ENCODE results near the gene GPR27. TPM values are rescaled to one million over a fixed set of nuclear protein-coding genes. Genes with fewer than 3 reads are reported as not detected.

GPR27 gene, protein sequence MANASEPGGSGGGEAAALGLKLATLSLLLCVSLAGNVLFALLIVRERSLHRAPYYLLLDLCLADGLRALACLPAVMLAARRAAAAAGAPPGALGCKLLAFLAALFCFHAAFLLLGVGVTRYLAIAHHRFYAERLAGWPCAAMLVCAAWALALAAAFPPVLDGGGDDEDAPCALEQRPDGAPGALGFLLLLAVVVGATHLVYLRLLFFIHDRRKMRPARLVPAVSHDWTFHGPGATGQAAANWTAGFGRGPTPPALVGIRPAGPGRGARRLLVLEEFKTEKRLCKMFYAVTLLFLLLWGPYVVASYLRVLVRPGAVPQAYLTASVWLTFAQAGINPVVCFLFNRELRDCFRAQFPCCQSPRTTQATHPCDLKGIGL
- 1 to 10 TPM; 1.2 to 1.6 TPM for total RNA-seq

DNA sequence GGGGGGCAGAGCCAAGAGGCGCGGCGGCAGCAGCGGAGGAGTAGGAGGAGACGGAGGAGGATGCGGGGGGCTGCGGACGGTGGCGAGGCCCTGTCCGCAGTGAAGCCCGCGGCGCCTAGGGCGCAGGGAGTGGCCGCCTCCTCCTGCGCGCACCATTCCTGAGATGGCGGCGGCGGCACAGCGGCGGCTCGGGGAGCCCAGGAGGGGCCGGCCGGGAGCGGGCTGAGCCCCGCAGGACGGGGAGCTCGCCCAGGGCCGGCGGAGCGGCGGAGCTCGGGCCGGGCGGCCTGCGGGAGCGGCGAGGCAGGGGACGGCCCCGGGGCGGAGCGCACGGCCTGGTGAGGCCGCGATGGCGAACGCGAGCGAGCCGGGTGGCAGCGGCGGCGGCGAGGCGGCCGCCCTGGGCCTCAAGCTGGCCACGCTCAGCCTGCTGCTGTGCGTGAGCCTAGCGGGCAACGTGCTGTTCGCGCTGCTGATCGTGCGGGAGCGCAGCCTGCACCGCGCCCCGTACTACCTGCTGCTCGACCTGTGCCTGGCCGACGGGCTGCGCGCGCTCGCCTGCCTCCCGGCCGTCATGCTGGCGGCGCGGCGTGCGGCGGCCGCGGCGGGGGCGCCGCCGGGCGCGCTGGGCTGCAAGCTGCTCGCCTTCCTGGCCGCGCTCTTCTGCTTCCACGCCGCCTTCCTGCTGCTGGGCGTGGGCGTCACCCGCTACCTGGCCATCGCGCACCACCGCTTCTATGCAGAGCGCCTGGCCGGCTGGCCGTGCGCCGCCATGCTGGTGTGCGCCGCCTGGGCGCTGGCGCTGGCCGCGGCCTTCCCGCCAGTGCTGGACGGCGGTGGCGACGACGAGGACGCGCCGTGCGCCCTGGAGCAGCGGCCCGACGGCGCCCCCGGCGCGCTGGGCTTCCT is at the start of gene GPR27:
TSS of gene GPR27 (plus strand) at position 155 of the 909 bp plus-strand sequence. CDS start at position 350, 195 bp downstream.
- Mint-ChIP-seq H3K4me3 (peak within 1 kb of the TSS; percentile 53), H3K9me3 (ENCODE audit: low read depth) (no peaks in the 10 kb centered on the region), H3K27ac (no peak within 1 kb of the TSS), H3K36me3 (ENCODE audit: low read depth) (no peaks in the 10 kb centered on the region), H3K27me3 (peaks cover 31% of the 10 kb centered on the region), H3K4me1 (peaks cover 5% of the 10 kb centered on the region)
- ChIA-PET POLR2A (no interaction called here), CTCF (interaction anchor here (0.6 to 1.4 kb wide), 3 partner anchors 18 to 43 kb away, joined by 3 to 5 read pairs (median 3); no protein-coding TSS in a partner anchor)
- DNase-seq, result peak; percentile 45
- peak; percentile 72 for ATAC-seq
- intact Hi-C loops (cut with DNase I, micrococcal nuclease), result no loop called here

DNA sequence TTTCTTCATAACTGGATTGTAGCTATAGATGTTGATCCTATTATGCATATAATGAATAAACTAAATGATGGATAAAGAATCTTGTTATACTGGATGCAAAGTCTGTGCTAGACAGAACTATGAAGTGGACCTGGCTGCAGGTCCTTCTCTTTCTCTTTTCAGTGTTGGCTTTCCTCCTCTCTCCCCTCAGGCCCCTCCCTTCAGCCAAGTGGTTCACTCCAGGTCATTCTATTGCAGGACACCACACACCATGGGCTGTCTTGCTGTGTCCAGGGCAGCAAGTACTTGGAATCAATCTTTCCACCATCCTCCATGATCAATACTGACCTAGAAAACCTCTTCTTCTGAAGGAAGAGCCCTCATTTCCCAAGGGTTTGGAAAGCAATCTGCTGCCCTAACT is 48.7 kb upstream of the GPR27 start:
- Mint-ChIP-seq H3K4me1 (peaks cover 82% of the 10 kb centered on the region), H3K4me3 (no peak overlapping the region), H3K36me3 (ENCODE audit: low read depth) (peaks cover 19% of the 10 kb centered on the region), H3K9me3 (ENCODE audit: low read depth) (no peaks in the 10 kb centered on the region), H3K27me3 (no peaks in the 10 kb centered on the region), H3K27ac (peak overlapping the region; percentile 66)
- ATAC-seq (no peak), DNase-seq (no peak)
- ChIA-PET CTCF (interaction anchor here (0.6 kb wide), 1 partner anchor 527 kb away, joined by 6 read pairs; no protein-coding TSS in a partner anchor), POLR2A (no interaction called here)
- intact Hi-C loops (cut with DNase I, micrococcal nuclease), result loop anchor here (2.0 kb wide), 2 partner anchors 16 to 18 kb away; no protein-coding TSS in a partner anchor

DNA sequence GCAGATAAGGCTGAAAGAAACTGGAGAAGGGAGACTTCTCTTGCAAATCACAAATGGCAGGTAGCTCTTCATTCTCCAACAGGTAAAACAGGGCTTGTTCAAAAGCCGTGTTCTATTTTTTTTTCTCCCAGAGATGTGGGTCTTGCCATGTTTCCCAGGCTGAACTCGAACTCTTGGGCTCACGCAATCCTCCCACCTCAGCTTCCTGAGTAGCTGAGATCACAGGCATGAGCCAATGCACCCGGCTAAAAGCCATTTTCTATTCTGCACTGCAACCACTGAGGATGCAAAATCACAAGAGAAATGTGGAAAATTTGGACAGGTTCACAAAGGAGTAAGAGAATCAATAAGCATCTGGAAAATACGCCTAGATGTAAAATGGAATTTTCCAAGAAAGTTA is 48.0 kb upstream of the GPR27 start:
- peaks cover 18% of the 10 kb centered on the region for H3K36me3 Mint-ChIP-seq (ENCODE audit: low read depth)
- POLR2A ChIA-PET, result no interaction called here
- no peaks in the 10 kb centered on the region for H3K9me3 Mint-ChIP-seq (ENCODE audit: low read depth)
- peaks cover 86% of the 10 kb centered on the region for H3K4me1 Mint-ChIP-seq
- ATAC-seq (no peak), DNase-seq (no peak)
- CTCF ChIA-PET, result no interaction called here
- intact Hi-C loops (cut with DNase I, micrococcal nuclease), result loop anchor here (2.0 kb wide), 2 partner anchors 15 to 17 kb away; no protein-coding TSS in a partner anchor
- H3K27me3 Mint-ChIP-seq, result no peaks in the 10 kb centered on the region
- no peak overlapping the region for H3K4me3 Mint-ChIP-seq
- H3K27ac Mint-ChIP-seq, result peak overlapping the region; percentile 55

DNA sequence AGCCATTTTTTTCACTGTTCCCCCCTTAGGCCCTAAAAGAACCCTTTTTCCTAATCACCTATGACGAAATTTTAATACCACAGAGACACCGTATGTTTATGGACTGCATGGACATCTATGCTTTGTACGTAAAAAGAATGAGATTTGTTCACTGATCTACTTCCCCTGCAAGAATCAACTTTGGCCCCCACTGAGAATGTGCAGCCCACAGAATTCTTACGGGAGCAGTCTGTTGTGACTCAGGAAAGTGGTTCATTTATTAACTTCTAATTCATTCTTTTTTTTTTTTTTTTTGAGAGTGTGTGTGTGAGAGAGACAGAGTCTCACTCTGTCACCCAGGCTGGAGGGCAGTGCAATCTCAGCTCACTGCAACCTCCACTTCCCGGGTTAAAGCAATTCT is 46.1 kb upstream of the GPR27 start:
- no peak overlapping the region for H3K27ac Mint-ChIP-seq
- H3K9me3 Mint-ChIP-seq (ENCODE audit: low read depth), result no peaks in the 10 kb centered on the region

DNA sequence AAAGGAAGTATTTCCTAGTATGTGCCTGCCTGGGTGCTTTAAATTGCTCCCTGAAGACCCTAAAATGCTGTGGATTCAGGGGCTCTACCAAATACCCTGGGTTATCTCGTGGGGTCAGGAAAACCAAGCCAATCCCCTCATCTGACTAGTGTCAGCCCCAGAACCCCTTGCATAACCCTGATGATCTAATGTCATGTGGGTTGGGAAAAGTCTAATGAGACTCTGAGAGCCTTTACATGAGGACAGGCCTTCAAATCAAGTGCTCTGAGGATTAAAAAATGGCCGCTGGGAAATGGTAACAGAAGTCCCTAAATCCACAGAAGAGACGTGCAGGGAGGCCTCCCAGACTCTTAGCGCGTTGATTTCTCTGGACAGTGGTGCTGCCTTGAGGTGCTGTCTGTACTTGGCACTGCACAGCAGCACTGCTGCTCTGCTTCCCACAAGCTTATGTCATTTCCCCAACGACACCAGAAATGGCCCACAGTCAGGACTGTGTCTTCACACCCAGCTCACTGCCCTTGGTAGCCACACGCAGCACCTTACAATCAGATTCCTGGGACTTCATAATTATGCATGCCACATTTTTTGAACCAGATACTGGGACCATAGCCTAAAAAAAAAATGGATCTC is 45.1 kb upstream of the GPR27 start:
- ChIA-PET CTCF (interaction anchor here (0.8 to 1.4 kb wide), 2 partner anchors 27 to 150 kb away, joined by 3 to 4 read pairs; no protein-coding TSS in a partner anchor), POLR2A (no interaction called here)
- H3K4me1 Mint-ChIP-seq, result peaks cover 76% of the 10 kb centered on the region
- intact Hi-C loops (cut with DNase I, micrococcal nuclease), result no loop called here
- ATAC-seq (no peak), DNase-seq (no peak)
- no peaks in the 10 kb centered on the region for H3K9me3 Mint-ChIP-seq (ENCODE audit: low read depth)
- H3K4me3 Mint-ChIP-seq, result no peak overlapping the region
- H3K27me3 Mint-ChIP-seq, result no peaks in the 10 kb centered on the region
- no peak overlapping the region for H3K27ac Mint-ChIP-seq
- peaks cover 8% of the 10 kb centered on the region for H3K36me3 Mint-ChIP-seq (ENCODE audit: low read depth)

More for the DNA sequence above, 46.1 kb upstream of the GPR27 start:
- ATAC-seq (no peak), DNase-seq (no peak)
- intact Hi-C loops (cut with DNase I, micrococcal nuclease), result no loop called here
- CTCF ChIA-PET, result interaction anchor here (1.0 kb wide), 3 partner anchors 23 to 151 kb away, joined by 3 to 4 read pairs (median 3); no protein-coding TSS in a partner anchor
- Mint-ChIP-seq H3K27me3 (no peaks in the 10 kb centered on the region), H3K4me3 (no peak overlapping the region), H3K4me1 (peaks cover 80% of the 10 kb centered on the region), H3K36me3 (ENCODE audit: low read depth) (peaks cover 8% of the 10 kb centered on the region)
- POLR2A ChIA-PET, result no interaction called here

DNA sequence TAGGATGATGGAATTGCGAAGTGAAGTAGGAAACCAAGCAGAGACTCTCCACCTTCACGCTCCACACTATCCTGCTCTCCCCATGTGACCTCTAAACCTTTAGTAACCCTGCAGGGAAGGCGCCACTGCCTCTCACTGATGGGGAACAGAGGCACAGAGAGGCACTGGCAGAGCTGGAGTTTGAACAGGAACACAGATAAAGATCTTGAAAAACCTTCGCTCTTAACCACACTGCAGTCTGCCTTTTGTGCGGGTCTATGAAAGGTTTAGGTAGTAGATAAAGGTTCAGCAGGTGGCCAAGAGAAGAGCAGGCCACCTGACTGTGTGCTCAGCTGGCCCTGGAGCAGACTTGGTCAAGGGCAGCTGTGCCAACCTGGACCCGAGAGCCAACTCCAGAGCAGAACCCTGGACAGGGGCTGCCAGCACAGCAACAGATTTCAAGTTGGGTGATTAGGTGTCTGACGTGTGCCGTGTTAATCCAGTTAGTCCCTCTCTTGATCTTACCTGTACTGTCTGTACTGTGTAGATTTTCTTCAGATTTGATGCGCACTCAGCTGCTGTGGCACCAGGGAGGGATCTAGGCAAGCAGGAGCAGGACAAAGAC is 43.6 kb upstream of the GPR27 start:
- DNase-seq, result no peak
- ATAC-seq, result peak; percentile 18
- H3K27me3 Mint-ChIP-seq, result no peaks in the 10 kb centered on the region
- POLR2A ChIA-PET, result no interaction called here
- H3K4me3 Mint-ChIP-seq, result no peak overlapping the region
- peaks cover 77% of the 10 kb centered on the region for H3K4me1 Mint-ChIP-seq
- H3K36me3 Mint-ChIP-seq (ENCODE audit: low read depth), result peaks cover 8% of the 10 kb centered on the region
- CTCF ChIA-PET, result interaction anchor here (1.2 to 2.8 kb wide), 7 partner anchors 17 to 1112 kb away, joined by 3 to 28 read pairs (median 5); no protein-coding TSS in a partner anchor
- no peaks in the 10 kb centered on the region for H3K9me3 Mint-ChIP-seq (ENCODE audit: low read depth)
- intact Hi-C loops (cut with DNase I, micrococcal nuclease), result loop anchor here (2.0 to 5.0 kb wide), 2 partner anchors 17 to 1112 kb away; no protein-coding TSS in a partner anchor
- H3K27ac Mint-ChIP-seq, result peak overlapping the region; percentile 44

DNA sequence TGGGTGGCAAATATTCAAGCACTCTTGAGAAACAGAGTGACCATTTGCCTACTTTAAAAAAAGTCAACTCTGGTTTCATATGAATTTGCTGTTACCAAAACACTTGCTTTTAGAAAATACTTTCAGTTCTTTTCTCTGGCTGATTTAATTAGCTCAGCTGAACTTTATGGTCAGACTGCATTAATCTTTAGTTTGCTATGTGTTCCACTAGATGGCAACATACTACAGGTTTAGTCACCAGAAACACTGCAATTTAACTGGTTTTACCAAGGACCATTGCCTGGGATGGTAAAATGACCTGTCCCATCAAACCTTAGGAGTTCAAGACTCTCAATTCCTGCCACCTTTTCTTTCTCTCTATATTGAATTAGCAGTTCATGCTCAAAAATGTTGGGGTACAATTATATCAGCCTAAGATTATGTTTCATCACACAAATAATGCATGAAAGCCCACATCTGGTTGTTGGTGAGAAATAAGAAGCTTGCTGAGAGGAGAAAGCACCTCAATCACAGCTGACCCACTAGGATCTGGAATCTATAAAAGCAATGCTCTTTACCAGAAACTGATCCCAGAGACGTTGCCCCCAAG is 42.7 kb upstream of the GPR27 start:
- Mint-ChIP-seq H3K36me3 (ENCODE audit: low read depth) (peaks cover 3% of the 10 kb centered on the region), H3K9me3 (ENCODE audit: low read depth) (no peaks in the 10 kb centered on the region), H3K4me1 (peaks cover 74% of the 10 kb centered on the region), H3K27me3 (no peaks in the 10 kb centered on the region), H3K4me3 (no peak overlapping the region), H3K27ac (peak overlapping the region; percentile 51)
- POLR2A ChIA-PET, result interaction anchor here (0.5 kb wide), 1 partner anchor 1093 kb away, joined by 4 read pairs; no protein-coding TSS in a partner anchor
- CTCF ChIA-PET, result interaction anchor here (0.6 to 2.9 kb wide), 27 partner anchors 9 to 1111 kb away, joined by 3 to 28 read pairs (median 4); partner anchors contain the start of gene EIF4E3
- no peak for DNase-seq
- peak; percentile 81 for ATAC-seq
- intact Hi-C loops (cut with DNase I, micrococcal nuclease), result loop anchor here (1.0 to 5.0 kb wide), 3 partner anchors 16 to 1111 kb away; no protein-coding TSS in a partner anchor

DNA sequence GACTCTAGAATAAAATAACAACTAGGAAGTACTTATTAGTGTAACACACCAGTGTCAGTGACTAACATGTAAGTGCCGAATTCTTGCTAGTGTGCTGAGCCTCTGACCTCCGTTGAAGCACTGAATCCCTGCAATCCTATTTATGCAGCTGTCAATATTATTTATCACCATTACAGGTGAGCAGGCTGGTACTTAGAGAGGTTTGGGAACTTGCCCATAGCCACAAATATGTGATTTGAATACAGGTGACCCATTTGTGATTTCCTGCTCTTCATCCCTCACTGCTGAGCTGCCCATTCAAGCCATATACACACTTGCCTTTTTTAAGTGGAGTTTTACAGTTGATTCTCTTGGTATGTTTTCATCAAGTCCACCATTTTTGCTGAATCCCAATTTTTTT is 40.6 kb upstream of the GPR27 start:
- Mint-ChIP-seq H3K27ac (no peak overlapping the region), H3K4me3 (no peak overlapping the region), H3K9me3 (ENCODE audit: low read depth) (no peaks in the 10 kb centered on the region), H3K27me3 (no peaks in the 10 kb centered on the region), H3K4me1 (peaks cover 74% of the 10 kb centered on the region), H3K36me3 (ENCODE audit: low read depth) (no peaks in the 10 kb centered on the region)
- ChIA-PET CTCF (interaction anchor here (1.0 to 2.9 kb wide), 6 partner anchors 10 to 163 kb away, joined by 3 to 24 read pairs (median 4); partner anchors contain the start of gene EIF4E3), POLR2A (no interaction called here)
- intact Hi-C loops (cut with DNase I, micrococcal nuclease), result loop anchor here (5.0 kb wide), 1 partner anchor 1109 kb away; no protein-coding TSS in a partner anchor
- ATAC-seq (no peak), DNase-seq (no peak)

DNA sequence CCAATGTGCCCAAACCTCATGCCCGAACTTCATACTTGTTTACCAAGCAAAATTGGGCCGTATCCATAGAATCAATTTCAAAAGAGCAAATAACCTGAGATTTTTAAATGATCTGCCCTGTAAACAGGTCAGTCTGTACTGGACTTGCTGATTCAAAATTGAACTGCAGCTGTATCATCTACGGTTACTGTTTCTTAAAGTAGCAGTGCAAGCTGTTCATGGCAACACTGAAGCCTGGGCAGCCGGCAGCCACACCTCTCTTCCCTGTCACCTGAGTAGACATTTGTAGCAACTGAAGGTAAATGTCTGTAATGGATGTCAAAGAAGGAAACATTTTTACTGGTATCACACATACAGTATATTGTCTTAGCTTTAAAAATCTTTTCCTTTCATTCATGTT is 39.1 kb upstream of the GPR27 start:
- CTCF ChIA-PET, result interaction anchor here (0.5 to 2.1 kb wide), 5 partner anchors 40 to 1163 kb away, joined by 3 to 5 read pairs (median 3); no protein-coding TSS in a partner anchor
- Mint-ChIP-seq H3K4me3 (no peak overlapping the region), H3K27me3 (no peaks in the 10 kb centered on the region), H3K27ac (peak overlapping the region; percentile 34), H3K4me1 (peaks cover 79% of the 10 kb centered on the region), H3K9me3 (ENCODE audit: low read depth) (no peaks in the 10 kb centered on the region), H3K36me3 (ENCODE audit: low read depth) (no peaks in the 10 kb centered on the region)
- POLR2A ChIA-PET, result no interaction called here
- no peak for ATAC-seq
- no peak for DNase-seq
- intact Hi-C loops (cut with DNase I, micrococcal nuclease), result loop anchor here (5.0 kb wide), 1 partner anchor 1108 kb away; no protein-coding TSS in a partner anchor

DNA sequence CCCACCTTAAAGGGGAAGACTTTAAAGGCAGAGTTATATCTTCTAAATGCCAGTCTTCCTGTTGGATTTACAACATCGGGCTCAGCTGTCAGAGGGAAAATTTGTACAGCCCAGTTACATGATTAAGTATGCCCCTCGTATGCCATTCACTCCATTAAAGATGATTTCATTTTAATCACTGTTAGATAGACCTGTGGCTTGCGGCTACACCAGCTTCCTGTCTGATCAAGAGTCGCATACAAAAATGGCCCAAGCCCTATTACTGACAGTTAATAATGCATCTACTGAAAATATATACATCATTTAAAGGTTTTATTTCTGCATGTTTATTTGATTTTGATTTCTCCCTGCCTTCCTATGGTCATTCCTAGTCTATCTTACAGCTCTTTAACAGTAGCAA is 35.6 kb upstream of the GPR27 start:
- peaks cover 83% of the 10 kb centered on the region for H3K4me1 Mint-ChIP-seq
- peaks cover 13% of the 10 kb centered on the region for H3K36me3 Mint-ChIP-seq (ENCODE audit: low read depth)
- POLR2A ChIA-PET, result no interaction called here
- intact Hi-C loops (cut with DNase I, micrococcal nuclease), result no loop called here
- ATAC-seq (no peak), DNase-seq (peak; percentile 42)
- CTCF ChIA-PET, result interaction anchor here (1.0 kb wide), 1 partner anchor 9 kb away, joined by 3 read pairs; no protein-coding TSS in a partner anchor
- H3K27me3 Mint-ChIP-seq, result no peaks in the 10 kb centered on the region
- no peaks in the 10 kb centered on the region for H3K9me3 Mint-ChIP-seq (ENCODE audit: low read depth)
- no peak overlapping the region for H3K4me3 Mint-ChIP-seq
- peak overlapping the region; percentile 22 for H3K27ac Mint-ChIP-seq

Data from activated CD4-positive, alpha-beta T cell treated with anti-CD3 and anti-CD28 coated beads for 36 hours (primary cell).